GM12864 (cell line): ENCODE results near the gene ACSL1.

ENCODE experiments used
- DNase-seq: peaks from one replicate; pipeline ENCODE4 v3.0.0-alpha.2; 2011; ENCODE audit warnings: low read depth
- H3K4me3 ChIP-seq: 2 replicates; pipeline ENCODE4 v1.5.1; 2011; ENCODE audit warnings: mild to moderate bottlenecking, low read depth, low read length, control low read depth
- CTCF ChIP-seq: IDR thresholded peaks from 2 replicates; pipeline ENCODE4 v1.5.1; 2011; ENCODE audit warnings: low read depth, mild to moderate bottlenecking, moderate library complexity, low read length, control low read depth, inconsistent platforms; ENCODE audit errors: missing control alignments

Gene ACSL1

DNA sequence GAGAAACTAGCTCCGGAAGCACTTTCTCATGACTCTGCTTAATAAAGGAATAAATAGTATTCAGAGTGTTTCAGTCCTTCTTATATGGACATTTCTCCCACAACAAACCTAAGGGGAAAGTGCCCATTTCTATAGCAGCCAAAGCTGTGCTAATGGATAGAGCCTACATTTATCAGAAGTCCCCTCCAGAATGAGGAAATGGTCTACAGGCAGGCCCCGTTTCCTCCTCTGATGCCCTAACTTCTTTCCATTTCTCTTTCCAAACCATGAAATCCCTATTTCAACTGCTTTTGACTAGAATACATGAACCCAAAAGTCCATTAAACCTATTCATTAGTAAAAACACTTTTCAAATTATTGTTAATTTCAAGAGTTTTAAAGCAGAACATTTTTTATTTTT lies 4.5 kb downstream of the ACSL1 start:
- H3K4me3 ChIP-seq, result no peak overlapping the region
- TF ChIP-seq CTCF, result no peak
- no peak for DNase-seq

- DNase-seq, result no peak
- no peak for TF ChIP-seq CTCF
- H3K4me3 ChIP-seq, result no peak overlapping the region
Observed at GRCh38 chr4:184819786-184820185, 6.0 kb downstream of the ACSL1 start.

GRCh38 chr4:184818216-184818564 lies 7.6 kb downstream of the ACSL1 start:
- no peak for TF ChIP-seq CTCF
- DNase-seq, result peak; percentile 77
- peak overlapping the region; percentile 11; the same call in 1 of the 2 replicates for H3K4me3 ChIP-seq

GRCh38 chr4:184817494-184818215 lies 8.1 kb downstream of the ACSL1 start:
- TF ChIP-seq CTCF, result no peak
- peak overlapping the region; percentile 8; the same call in 1 of the 2 replicates for H3K4me3 ChIP-seq
- no peak for DNase-seq

- H3K4me3 ChIP-seq, result no peak overlapping the region; the same call in 1 of the 2 replicates
Observed at GRCh38 chr4:184816962-184817361, 8.8 kb downstream of the ACSL1 start.

DNA sequence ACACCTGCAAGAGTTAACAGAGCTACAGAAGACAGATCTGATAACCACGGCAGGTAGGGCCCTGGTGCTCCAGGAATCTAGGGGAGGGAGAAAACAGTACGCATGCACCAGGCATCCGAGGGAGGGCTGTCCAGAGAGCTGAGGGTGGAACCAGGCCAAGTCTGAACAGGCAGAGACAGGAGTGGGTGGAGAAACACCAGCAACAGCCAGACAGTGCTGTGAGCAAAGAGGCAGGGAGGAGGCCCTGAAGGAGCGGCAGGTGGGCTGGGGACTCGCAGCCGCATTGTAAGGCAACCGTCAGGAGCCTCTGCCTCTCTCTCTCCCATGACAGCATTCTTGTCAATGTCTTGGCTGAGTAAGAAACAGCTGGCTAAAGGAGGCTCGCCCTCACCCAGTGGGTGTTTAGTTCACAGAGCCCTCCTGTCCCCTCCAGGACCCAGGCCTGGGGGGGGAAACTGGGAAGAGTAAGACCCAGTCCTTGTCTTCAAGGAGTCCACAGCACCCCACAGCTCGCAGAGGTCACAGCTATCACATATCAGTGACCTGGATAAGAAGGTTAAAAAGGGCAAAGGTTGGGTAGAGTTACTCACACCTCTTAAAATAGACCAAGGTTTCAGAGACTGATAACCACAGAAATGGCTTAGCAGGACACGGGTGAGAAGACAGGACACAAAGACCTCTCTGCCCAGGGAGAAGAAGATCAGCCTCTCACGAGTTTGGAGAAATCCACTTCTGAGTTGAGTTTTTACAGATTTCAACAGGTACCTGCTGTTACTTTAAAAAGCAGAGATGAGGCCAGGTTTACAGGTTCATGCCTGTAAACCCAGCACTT lies 10.5 kb downstream of the ACSL1 start:
- DNase-seq, result peak; percentile 78
- no peak for TF ChIP-seq CTCF
- H3K4me3 ChIP-seq, result peak overlapping the region; percentile 22

More at GRCh38 chr4:184816962-184817361, 8.8 kb downstream of the ACSL1 start:
- DNase-seq, result no peak
- TF ChIP-seq CTCF, result no peak

DNA sequence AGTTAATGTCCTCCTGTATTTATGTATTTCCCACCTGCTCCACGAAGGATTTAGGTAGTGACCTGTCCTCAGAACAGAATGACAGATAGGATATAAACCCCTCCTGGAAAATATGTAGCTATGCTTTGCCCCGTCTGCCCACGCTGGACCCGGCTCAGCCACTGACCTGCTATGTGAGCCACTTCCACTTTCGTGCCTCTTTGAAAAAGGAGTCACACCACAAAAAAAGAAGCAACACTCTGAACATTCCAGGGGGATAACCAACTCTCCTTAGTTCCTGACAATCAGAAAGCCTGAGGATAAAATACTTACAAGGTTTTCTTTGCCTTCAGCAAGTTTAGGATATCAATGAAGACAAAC lies 11.1 kb downstream of the ACSL1 start:
- DNase-seq, result no peak
- no peak for TF ChIP-seq CTCF
- peak overlapping the region; percentile 22 for H3K4me3 ChIP-seq
